ENCODE measurements around the gene ATXN7L2.
A peak's percentile ranks its signal among the peaks of the same experiment; 100 is the strongest.

ATXN7L2 gene

GRCh38 chr1:109483672-109484518, at the start of gene ATXN7L2 (continued):
- TF ChIP-seq ZNF214 (tag by site-specific recombination; IDR thresholded peaks at IDR 0.05; ENCODE audit: borderline replicate concordance): 0 out of 2 replicates have a peak, but pooled peaks have one; percentile 35
- TF ChIP-seq, protein P1, sequence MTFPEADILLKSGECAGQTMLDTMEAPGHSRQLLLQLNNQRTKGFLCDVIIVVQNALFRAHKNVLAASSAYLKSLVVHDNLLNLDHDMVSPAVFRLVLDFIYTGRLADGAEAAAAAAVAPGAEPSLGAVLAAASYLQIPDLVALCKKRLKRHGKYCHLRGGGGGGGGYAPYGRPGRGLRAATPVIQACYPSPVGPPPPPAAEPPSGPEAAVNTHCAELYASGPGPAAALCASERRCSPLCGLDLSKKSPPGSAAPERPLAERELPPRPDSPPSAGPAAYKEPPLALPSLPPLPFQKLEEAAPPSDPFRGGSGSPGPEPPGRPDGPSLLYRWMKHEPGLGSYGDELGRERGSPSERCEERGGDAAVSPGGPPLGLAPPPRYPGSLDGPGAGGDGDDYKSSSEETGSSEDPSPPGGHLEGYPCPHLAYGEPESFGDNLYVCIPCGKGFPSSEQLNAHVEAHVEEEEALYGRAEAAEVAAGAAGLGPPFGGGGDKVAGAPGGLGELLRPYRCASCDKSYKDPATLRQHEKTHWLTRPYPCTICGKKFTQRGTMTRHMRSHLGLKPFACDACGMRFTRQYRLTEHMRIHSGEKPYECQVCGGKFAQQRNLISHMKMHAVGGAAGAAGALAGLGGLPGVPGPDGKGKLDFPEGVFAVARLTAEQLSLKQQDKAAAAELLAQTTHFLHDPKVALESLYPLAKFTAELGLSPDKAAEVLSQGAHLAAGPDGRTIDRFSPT (tag by site-specific recombination; IDR thresholded peaks at IDR 0.05): peak; percentile 100
- TF ChIP-seq ZNF830 (tag by site-specific recombination; IDR thresholded peaks at IDR 0.05; ENCODE audit: low read depth): no peak
- no peak for TF ChIP-seq ZNF433 (tag by site-specific recombination; IDR thresholded peaks at IDR 0.05; ENCODE audit: low read depth)
- peak; percentile 80 for TF ChIP-seq ZNF843 (tag by site-specific recombination; IDR thresholded peaks at IDR 0.05)
- no peak for TF ChIP-seq ZNF426 (tag by site-specific recombination; IDR thresholded peaks at IDR 0.05)
- TF ChIP-seq ZNF114 (tag by site-specific recombination; IDR thresholded peaks at IDR 0.05): no peak
- TF ChIP-seq, protein P2, sequence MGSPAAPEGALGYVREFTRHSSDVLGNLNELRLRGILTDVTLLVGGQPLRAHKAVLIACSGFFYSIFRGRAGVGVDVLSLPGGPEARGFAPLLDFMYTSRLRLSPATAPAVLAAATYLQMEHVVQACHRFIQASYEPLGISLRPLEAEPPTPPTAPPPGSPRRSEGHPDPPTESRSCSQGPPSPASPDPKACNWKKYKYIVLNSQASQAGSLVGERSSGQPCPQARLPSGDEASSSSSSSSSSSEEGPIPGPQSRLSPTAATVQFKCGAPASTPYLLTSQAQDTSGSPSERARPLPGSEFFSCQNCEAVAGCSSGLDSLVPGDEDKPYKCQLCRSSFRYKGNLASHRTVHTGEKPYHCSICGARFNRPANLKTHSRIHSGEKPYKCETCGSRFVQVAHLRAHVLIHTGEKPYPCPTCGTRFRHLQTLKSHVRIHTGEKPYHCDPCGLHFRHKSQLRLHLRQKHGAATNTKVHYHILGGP (tag by site-specific recombination; IDR thresholded peaks at IDR 0.05): no peak
- TF ChIP-seq ZNF513 (tag by site-specific recombination; IDR thresholded peaks at IDR 0.05): peak; percentile 47; the same call in 1 of the 2 replicates
- peak; percentile 89; the same call in 1 of the 2 replicates for TF ChIP-seq ZNF777 (tag by site-specific recombination; IDR thresholded peaks at IDR 0.05; ENCODE audit: borderline replicate concordance)
- TF ChIP-seq EGR2 (tag by site-specific recombination; IDR thresholded peaks at IDR 0.05; ENCODE audit: low read depth): peak; percentile 67
- TF ChIP-seq ZNF23 (tag by site-specific recombination; IDR thresholded peaks at IDR 0.05; ENCODE audit: borderline replicate concordance): no peak
- TF ChIP-seq ZNF610 (tag by site-specific recombination; IDR thresholded peaks at IDR 0.05; ENCODE audit: borderline replicate concordance): peak; percentile 92
- no peak for TF ChIP-seq ZNF670 (tag by site-specific recombination; IDR thresholded peaks at IDR 0.05; ENCODE audit: low read depth)
- TF ChIP-seq, protein P3, sequence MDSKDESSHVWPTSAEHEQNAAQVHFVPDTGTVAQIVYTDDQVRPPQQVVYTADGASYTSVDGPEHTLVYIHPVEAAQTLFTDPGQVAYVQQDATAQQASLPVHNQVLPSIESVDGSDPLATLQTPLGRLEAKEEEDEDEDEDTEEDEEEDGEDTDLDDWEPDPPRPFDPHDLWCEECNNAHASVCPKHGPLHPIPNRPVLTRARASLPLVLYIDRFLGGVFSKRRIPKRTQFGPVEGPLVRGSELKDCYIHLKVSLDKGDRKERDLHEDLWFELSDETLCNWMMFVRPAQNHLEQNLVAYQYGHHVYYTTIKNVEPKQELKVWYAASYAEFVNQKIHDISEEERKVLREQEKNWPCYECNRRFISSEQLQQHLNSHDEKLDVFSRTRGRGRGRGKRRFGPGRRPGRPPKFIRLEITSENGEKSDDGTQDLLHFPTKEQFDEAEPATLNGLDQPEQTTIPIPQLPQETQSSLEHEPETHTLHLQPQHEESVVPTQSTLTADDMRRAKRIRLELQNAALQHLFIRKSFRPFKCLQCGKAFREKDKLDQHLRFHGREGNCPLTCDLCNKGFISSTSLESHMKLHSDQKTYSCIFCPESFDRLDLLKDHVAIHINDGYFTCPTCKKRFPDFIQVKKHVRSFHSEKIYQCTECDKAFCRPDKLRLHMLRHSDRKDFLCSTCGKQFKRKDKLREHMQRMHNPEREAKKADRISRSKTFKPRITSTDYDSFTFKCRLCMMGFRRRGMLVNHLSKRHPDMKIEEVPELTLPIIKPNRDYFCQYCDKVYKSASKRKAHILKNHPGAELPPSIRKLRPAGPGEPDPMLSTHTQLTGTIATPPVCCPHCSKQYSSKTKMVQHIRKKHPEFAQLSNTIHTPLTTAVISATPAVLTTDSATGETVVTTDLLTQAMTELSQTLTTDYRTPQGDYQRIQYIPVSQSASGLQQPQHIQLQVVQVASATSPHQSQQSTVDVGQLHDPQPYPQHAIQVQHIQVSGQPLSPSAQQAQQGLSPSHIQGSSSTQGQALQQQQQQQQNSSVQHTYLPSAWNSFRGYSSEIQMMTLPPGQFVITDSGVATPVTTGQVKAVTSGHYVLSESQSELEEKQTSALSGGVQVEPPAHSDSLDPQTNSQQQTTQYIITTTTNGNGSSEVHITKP (tag by site-specific recombination; IDR thresholded peaks at IDR 0.05): peak; percentile 100
- TF ChIP-seq, protein P4, sequence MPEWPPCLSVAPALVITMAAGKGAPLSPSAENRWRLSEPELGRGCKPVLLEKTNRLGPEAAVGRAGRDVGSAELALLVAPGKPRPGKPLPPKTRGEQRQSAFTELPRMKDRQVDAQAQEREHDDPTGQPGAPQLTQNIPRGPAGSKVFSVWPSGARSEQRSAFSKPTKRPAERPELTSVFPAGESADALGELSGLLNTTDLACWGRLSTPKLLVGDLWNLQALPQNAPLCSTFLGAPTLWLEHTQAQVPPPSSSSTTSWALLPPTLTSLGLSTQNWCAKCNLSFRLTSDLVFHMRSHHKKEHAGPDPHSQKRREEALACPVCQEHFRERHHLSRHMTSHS (tag by site-specific recombination; IDR thresholded peaks at IDR 0.05): 0 out of 2 replicates have a peak, but pooled peaks have one; percentile 45
- TF ChIP-seq ZFP69B (tag by site-specific recombination; IDR thresholded peaks at IDR 0.05): peak; percentile 97
- TF ChIP-seq ZNF366 (tag by site-specific recombination; conservative IDR thresholded peaks at IDR 0.05): no peak
- TF ChIP-seq ZNF169 (tag by site-specific recombination; IDR thresholded peaks at IDR 0.05): no peak
- TF ChIP-seq ELK4 (IDR thresholded peaks at IDR 0.05; ENCODE audit: borderline replicate concordance, low read depth, low read length): no peak
- peak; percentile 85 for TF ChIP-seq ZNF629 (tag by site-specific recombination; IDR thresholded peaks at IDR 0.05)
- no peak for TF ChIP-seq ZNF654 (tag by site-specific recombination; IDR thresholded peaks at IDR 0.05; ENCODE audit: low read depth)
- TF ChIP-seq, protein P5, sequence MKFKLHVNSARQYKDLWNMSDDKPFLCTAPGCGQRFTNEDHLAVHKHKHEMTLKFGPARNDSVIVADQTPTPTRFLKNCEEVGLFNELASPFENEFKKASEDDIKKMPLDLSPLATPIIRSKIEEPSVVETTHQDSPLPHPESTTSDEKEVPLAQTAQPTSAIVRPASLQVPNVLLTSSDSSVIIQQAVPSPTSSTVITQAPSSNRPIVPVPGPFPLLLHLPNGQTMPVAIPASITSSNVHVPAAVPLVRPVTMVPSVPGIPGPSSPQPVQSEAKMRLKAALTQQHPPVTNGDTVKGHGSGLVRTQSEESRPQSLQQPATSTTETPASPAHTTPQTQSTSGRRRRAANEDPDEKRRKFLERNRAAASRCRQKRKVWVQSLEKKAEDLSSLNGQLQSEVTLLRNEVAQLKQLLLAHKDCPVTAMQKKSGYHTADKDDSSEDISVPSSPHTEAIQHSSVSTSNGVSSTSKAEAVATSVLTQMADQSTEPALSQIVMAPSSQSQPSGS (tag by site-specific recombination; IDR thresholded peaks at IDR 0.05; ENCODE audit: low read depth): peak; percentile 32; the same call in 1 of the 2 replicates
- no peak for TF ChIP-seq ZNF248 (tag by site-specific recombination; IDR thresholded peaks at IDR 0.05)
- no peak for TF ChIP-seq ZNF529 (tag by site-specific recombination; IDR thresholded peaks at IDR 0.05; ENCODE audit: insufficient replicate concordance)
- peak; percentile 66; the same call in 1 of the 2 replicates for TF ChIP-seq ZNF37A (tag by site-specific recombination; IDR thresholded peaks at IDR 0.05)
